Measurements from ENCODE around the gene HS3ST6.
"Not testable (repeated sequence)": the region's sequence is repeated elsewhere in the genome, so short reads cannot be mapped to it uniquely, and the experiment has no call there.

Gene HS3ST6

GRCh38 chr16:1946495-1947368 lies 28.5 kb upstream of the HS3ST6 start:
- DNase-seq (ENCODE audit: low read depth), result no peak

- DNase-seq (ENCODE audit: low read depth), result no peak
Measured at GRCh38 chr16:1945559-1946391, 27.6 kb upstream of the HS3ST6 start.

- DNase-seq (ENCODE audit: low read depth), result no peak
Measured at GRCh38 chr16:1944612-1945199, 26.5 kb upstream of the HS3ST6 start.

GRCh38 chr16:1942810-1943726 lies 24.9 kb upstream of the HS3ST6 start, which contains the start of gene MSRB1:
Gene MSRB1, minus strand, starts transcription at chr16:1943199. Its CDS starts 43 bp downstream, at chr16:1943156.
- DNase-seq (ENCODE audit: low read depth), result peak; percentile 99

- DNase-seq (ENCODE audit: low read depth), result no peak
Measured at GRCh38 chr16:1942047-1942809, 24.0 kb upstream of the HS3ST6 start.

- no peak for DNase-seq (ENCODE audit: low read depth)
Measured at GRCh38 chr16:1941162-1942046, 23.2 kb upstream of the HS3ST6 start.

GRCh38 chr16:1940273-1941161 lies 22.3 kb upstream of the HS3ST6 start:
- DNase-seq (ENCODE audit: low read depth), result no peak

- not testable (repeated sequence) for DNase-seq (ENCODE audit: low read depth)
Measured at GRCh38 chr16:1939833-1940232, 21.6 kb upstream of the HS3ST6 start.

GRCh38 chr16:1938910-1939309 lies 20.7 kb upstream of the HS3ST6 start:
- no peak for DNase-seq (ENCODE audit: low read depth)

- no peak for DNase-seq (ENCODE audit: low read depth)
Measured at GRCh38 chr16:1938316-1938715, 20.1 kb upstream of the HS3ST6 start.

- no peak for DNase-seq (ENCODE audit: low read depth)
Measured at GRCh38 chr16:1936945-1937479, 18.8 kb upstream of the HS3ST6 start.

- no peak for DNase-seq (ENCODE audit: low read depth)
Measured at GRCh38 chr16:1933097-1933661, 15.0 kb upstream of the HS3ST6 start.

- DNase-seq (ENCODE audit: low read depth), result no peak
Measured at GRCh38 chr16:1932050-1933028, 14.1 kb upstream of the HS3ST6 start.

- no peak for DNase-seq (ENCODE audit: low read depth)
Measured at GRCh38 chr16:1930338-1930720, 12.1 kb upstream of the HS3ST6 start.

GRCh38 chr16:1929578-1930337 lies 11.5 kb upstream of the HS3ST6 start:
- peak; percentile 87 for DNase-seq (ENCODE audit: low read depth)

- no peak for DNase-seq (ENCODE audit: low read depth)
Measured at GRCh38 chr16:1929105-1929504, 10.9 kb upstream of the HS3ST6 start.
